HAP-1 (cell line): ENCODE measurements around the gene ENSA.
"Not testable (repeated sequence)": the region's sequence is repeated elsewhere in the genome, so short reads cannot be mapped to it uniquely, and the experiment has no call there.

Source experiments
- DNase-seq, 2 experiments: peaks; one replicate each; pipeline ENCODE4 v3.0.0-alpha.2; 2016 to 2020; ENCODE audit warnings: low spot score in 2 of 2
- H3K27me3 ChIP-seq: fragments of 250-450 bp; sonication (Bioruptor Pico); 2 replicates; pipeline ENCODE4 v1.5.1; 2020; ENCODE audit warnings: low read depth, mild to moderate bottlenecking, moderate library complexity
- H3K36me3 ChIP-seq: fragments of 250-450 bp; sonication (Bioruptor Pico); replicated peaks from 2 replicates; pipeline ENCODE4 v1.5.1; 2020; ENCODE audit warnings: mild to moderate bottlenecking
- H3K4me1 ChIP-seq: fragments of 250-450 bp; sonication (Bioruptor Pico); 2 replicates; pipeline ENCODE4 v1.5.1; 2020; ENCODE audit warnings: mild to moderate bottlenecking
- H3K4me3 ChIP-seq: fragments of 250-450 bp; sonication (Bioruptor Pico); 2 replicates; pipeline ENCODE4 v1.5.1; 2020; ENCODE audit warnings: mild to moderate bottlenecking, moderate library complexity
- H3K9me3 ChIP-seq: fragments of 250-450 bp; sonication (Bioruptor Pico); 2 replicates; pipeline ENCODE4 v1.5.1; 2020; ENCODE audit warnings: mild to moderate bottlenecking, moderate library complexity
- in situ Hi-C: fragments of 300-500 bp; cut with MboI; formaldehyde crosslinking; loops from 3 replicates; pipeline ENCODE4 v1.14.3; 2020; ENCODE audit warnings: low sequenced_read_pairs, inconsistent platforms, mixed read lengths

Gene ENSA

DNA sequence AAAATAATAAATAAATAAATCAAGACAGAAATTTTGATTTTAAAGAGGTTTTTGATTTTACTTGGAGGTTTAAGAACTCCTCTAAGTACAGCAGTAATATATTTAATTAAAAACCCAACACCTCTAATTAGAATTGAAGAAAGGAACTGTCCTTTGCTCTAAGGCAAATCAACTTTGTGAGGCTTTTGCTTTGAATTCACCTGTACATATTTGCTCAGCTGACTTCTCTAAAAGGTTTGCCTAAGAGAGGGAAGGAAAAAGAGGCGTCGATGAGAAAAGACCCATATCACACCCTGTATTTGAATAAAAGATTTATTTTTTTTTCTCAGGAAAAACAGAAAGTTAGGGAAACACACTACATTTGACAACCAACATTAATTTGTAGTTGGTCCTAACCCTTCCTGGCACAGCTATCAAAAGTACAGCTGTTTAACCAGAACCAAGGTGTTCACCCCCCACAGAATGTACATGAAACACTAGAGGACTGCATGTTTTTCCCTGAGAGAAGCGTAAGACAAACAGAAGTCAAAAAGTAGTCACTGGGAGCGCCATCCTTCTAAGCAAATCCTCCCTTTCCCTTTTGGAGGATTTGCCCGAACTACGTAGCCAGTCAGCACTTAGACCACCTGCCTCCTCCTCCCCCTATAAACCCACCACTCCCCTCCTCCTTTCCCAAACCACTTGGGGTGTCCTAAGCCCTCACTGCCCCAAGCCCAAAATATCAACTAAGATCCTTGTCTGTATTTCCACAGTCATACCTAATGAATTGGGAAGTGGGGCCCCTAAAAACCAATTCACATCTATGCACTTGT, 54.9 kb downstream of the ENSA start:
- in situ Hi-C loops: no loop called here

DNA sequence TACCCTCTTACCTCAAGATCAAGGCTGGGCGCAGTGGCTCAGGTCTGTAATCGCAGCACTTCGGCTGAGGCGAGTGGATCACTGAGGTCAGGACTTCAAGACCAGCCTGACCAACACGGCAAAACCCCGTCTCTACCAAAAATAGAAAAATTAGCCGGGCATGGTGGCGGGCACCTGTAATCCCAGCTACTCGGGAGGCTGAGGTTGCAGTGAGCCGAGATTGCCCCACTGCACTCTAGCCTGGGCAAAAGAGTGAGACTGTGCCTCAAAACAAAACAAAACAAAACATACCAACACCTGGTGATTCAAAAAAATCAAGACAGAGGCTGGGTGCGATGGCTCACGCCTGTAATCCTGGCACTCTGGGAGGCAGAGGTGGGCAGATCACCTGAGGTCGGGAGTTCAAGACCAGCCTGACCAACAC, 55.8 kb downstream of the ENSA start:
- DNase-seq, H3K4me3 ChIP-seq, in situ Hi-C loops, H3K9me3 ChIP-seq, H3K27me3 ChIP-seq: not testable (repeated sequence)
- Histone ChIP-seq H3K36me3 (peaks cover 65% of the 10 kb centered on the region), H3K4me1 (peaks cover 16% of the 10 kb centered on the region)

More for the DNA sequence above, 54.9 kb downstream of the ENSA start:
- Histone ChIP-seq H3K4me3 (no peak overlapping the region), H3K27me3 (no peaks in the 10 kb centered on the region), H3K9me3 (no peaks in the 10 kb centered on the region), H3K36me3 (peaks cover 72% of the 10 kb centered on the region), H3K4me1 (peaks cover 14% of the 10 kb centered on the region)
- DNase-seq: no peak

GRCh38 chr1:150572918-150573647, 56.3 kb downstream of the ENSA start:
- Histone ChIP-seq H3K27me3 (no peaks in the 10 kb centered on the region), H3K36me3 (peaks cover 60% of the 10 kb centered on the region), H3K4me3 (no peak overlapping the region), H3K4me1 (peaks cover 22% of the 10 kb centered on the region), H3K9me3 (no peaks in the 10 kb centered on the region)
- in situ Hi-C loops: no loop called here
- no peak for DNase-seq
